SK-MEL-5 (cell line): Measurements from ENCODE around the gene ZBTB38. TPM values are rescaled to one million over a fixed set of nuclear protein-coding genes. Genes with fewer than 3 reads are reported as not detected.

ENCODE experiments used
- DNase-seq: peaks from one replicate; pipeline ENCODE4 v3.0.0-alpha.2; 2016; ENCODE audit warnings: low read depth, low spot score
- in situ Hi-C: cut with HindIII; loops from 2 replicates; pipeline ENCODE4 v1.10.0; 2016; ENCODE audit warnings: low sequenced_read_pairs, high pct_unique_total_duplicates, low pct_unique_long_range_greater_than_20kb
- polyA plus RNA-seq, 2 experiments: library from polyadenylated mRNA; depleted of rRNA; stranded (reverse); fragments of >200 nt; gene quantifications; 2 replicates each; pipeline ENCODE4 v1.2.3, GENCODE V29; 2015
- total RNA-seq: library from RNA; depleted of rRNA; stranded (reverse); fragments of >200 nt; shearing (Covaris generic); gene quantifications from 2 replicates; pipeline ENCODE4 v1.2.3, GENCODE V29; 2014; rRNA removed

ZBTB38 gene, protein sequence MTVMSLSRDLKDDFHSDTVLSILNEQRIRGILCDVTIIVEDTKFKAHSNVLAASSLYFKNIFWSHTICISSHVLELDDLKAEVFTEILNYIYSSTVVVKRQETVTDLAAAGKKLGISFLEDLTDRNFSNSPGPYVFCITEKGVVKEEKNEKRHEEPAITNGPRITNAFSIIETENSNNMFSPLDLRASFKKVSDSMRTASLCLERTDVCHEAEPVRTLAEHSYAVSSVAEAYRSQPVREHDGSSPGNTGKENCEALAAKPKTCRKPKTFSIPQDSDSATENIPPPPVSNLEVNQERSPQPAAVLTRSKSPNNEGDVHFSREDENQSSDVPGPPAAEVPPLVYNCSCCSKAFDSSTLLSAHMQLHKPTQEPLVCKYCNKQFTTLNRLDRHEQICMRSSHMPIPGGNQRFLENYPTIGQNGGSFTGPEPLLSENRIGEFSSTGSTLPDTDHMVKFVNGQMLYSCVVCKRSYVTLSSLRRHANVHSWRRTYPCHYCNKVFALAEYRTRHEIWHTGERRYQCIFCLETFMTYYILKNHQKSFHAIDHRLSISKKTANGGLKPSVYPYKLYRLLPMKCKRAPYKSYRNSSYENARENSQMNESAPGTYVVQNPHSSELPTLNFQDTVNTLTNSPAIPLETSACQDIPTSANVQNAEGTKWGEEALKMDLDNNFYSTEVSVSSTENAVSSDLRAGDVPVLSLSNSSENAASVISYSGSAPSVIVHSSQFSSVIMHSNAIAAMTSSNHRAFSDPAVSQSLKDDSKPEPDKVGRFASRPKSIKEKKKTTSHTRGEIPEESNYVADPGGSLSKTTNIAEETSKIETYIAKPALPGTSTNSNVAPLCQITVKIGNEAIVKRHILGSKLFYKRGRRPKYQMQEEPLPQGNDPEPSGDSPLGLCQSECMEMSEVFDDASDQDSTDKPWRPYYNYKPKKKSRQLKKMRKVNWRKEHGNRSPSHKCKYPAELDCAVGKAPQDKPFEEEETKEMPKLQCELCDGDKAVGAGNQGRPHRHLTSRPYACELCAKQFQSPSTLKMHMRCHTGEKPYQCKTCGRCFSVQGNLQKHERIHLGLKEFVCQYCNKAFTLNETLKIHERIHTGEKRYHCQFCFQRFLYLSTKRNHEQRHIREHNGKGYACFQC (N-terminal part only)
- 106 and 122 TPM in 2 replicates for total RNA-seq
- 53.3 and 82.7 TPM in 2 replicates for polyA plus RNA-seq (2015; cell fraction: cytosol; rRNA removed)
- polyA plus RNA-seq (2015; cell fraction: nucleus; rRNA removed) = 50.6 and 68.8 TPM in 2 replicates

DNA sequence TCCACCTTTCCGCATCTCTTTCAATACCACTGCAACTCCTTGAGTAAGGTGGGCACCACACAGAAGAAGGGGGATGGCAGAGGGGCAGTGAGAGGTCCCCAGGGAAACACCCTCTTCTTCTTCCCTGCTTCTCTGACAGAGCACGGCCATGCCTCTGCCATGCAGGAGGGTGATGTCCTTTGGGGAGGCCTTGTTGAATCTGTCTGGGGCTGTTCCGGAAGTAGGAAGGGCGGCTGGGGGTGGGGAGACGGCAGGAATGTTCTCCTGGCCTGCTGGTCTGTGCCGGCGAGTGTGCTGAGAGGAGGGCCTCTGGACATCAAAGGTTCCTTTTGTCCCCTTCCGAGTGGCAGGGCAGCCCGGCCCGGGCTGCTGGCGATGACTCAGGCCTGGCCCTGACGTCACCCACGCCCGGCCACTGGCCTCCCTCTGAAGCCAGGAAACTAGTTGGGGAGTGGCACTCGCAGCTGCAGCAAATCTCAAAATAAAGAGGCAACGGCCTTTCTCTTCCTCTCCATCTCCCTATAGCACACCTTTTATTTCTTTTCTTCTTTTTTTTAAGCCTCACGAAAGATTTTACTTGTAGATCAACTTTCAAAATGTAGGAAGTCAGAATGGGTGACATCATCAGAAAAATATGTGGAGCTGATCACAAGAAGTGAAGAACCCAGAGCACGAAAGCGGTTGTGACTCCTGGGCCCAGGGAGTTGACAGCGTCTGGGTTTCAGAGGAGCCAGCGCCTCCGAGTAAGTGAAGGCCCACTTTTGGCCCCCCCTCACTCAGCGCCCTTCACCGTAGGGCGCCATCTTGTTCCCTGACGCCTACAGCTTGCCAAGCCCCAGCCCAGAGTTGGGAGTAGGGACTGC lies at the start of gene ZBTB38:
Gene ZBTB38, plus strand, starts transcription at position 443 of the 863 bp plus-strand sequence. CDS start 73,885 bp downstream, outside the sequence.
- peak; percentile 94 for DNase-seq
- in situ Hi-C loops = no loop called here

DNA sequence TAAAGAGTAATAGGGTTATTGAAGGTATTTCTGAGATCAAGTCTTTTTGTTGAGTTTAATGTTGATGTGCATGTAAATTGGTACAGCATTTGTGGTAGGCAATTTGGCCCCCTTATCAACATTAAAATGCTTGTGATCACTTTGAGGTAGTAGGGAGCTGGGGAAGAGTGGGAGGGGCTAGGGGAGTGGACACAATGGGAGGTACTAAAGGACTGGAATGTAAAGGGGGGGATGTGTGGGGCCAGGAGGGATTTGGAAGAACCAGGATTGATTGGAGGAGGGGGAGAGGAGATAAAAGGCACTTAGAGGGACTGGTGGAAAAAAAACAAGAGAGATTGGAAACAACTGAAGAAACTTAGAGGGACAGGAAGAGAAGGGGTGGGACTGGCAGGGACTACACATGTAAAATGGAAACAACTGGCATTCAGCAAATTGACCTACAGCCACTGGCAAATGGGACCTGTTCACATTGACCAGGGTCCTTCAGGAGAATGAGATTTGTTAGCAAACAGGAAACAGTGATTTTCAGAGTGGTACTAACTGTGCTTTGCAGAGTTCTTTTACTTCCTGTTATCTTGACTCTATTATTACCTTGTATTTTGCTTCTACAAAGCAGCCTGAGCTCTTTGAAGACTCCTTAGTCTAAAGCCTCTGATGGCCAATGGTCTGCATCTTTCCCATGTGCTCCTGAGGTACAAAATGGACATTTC lies 47.8 kb upstream of the ZBTB38 start:
- no peak for DNase-seq
- in situ Hi-C loops = no loop called here

DNA sequence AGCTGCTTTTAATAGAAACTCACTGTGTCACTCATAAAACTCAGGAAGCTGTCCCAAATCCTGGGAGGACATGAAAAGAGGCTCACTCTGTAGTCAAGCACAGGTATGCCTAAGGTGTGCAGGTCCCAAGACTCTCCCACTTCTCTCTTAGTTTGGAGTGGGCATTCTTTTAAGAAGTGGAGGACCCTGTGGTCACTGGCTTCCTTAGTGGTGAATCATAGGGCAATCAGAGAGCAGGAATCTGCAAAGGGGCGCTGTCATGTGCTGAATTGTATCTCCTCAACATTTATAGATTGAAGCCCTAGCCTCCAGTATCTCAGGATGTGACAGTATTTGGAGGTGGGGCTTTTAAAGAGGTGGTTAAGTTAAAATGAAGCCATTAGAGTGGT lies 47.2 kb upstream of the ZBTB38 start:
- no peak for DNase-seq

DNA sequence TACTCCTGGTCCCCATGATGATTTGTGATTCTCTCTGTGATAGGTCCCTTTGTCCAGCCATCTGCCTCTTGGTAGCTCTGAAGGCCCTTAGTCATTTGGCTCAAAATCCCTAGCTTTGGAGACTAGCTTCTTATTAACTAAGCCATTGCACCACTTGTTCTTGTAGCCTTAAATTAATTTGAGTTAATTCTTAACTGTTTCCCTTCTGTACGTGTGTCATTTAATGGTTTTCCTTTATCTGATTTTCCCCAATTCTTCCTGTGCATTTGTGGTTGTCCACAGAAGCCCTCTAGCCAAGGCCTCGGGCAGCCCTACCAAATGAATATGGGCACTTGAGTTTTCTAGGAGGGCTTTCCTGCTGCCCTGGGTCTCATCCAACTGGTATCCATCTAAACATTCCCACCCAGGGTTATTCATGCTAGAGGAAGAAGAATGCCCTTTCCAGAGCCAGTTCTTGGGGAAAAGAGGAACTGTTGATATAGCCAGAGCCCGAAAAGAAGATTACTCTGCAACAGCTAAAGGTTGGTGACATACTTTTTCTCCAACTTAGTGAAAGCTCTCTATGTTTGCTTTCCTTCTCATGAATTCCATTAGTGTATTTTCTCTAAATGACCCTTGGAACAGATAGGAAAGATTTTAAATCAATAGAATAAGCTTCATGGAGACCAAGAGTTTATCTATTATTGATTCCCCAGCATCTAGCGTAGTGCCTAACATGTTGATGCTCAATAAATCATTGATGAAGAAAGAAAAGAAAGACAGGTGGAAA lies 44.2 kb upstream of the ZBTB38 start:
- in situ Hi-C loops = no loop called here
- DNase-seq = no peak

More for the DNA sequence above, 47.2 kb upstream of the ZBTB38 start:
- in situ Hi-C loops = no loop called here

DNA sequence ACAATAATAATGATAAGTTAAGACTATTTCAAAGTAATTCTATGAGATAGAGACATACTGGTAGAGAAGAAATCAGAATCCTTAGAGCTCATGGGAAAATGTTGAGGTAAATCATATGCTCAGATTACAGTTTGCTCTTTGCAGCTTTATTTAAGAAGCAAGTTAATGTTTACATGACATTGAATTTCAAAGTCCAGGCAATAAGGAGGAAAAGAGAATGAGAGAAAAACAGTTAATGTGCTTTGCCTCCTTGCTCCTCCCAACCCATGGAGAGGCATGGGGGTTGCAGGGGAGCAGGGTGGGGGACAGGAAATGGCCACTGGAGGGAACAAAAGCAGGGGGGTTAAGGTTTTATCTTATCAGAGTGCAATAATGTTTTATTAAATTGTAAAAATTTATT lies 42.2 kb upstream of the ZBTB38 start:
- DNase-seq = no peak
- in situ Hi-C loops = no loop called here

DNA sequence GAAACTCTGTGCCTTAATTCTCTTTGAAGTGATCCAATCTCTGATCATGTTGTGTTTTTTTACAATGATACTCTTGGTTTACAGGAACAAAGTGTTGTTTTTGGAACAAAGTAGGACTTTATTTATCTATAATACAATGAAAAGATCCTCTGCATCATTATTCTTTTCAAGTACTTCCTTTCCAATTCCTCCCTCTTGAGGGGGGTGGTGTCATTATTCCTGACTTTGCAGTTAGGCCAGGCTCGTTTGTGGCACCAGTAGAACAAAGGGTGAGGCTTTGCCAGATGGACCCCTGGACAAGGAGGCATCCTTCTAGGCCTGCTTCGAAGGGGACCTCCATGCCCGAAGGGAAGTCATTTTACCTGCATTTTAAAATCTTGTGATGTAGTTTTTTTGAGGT lies 41.7 kb upstream of the ZBTB38 start:
- no peak for DNase-seq
- in situ Hi-C loops = no loop called here

DNA sequence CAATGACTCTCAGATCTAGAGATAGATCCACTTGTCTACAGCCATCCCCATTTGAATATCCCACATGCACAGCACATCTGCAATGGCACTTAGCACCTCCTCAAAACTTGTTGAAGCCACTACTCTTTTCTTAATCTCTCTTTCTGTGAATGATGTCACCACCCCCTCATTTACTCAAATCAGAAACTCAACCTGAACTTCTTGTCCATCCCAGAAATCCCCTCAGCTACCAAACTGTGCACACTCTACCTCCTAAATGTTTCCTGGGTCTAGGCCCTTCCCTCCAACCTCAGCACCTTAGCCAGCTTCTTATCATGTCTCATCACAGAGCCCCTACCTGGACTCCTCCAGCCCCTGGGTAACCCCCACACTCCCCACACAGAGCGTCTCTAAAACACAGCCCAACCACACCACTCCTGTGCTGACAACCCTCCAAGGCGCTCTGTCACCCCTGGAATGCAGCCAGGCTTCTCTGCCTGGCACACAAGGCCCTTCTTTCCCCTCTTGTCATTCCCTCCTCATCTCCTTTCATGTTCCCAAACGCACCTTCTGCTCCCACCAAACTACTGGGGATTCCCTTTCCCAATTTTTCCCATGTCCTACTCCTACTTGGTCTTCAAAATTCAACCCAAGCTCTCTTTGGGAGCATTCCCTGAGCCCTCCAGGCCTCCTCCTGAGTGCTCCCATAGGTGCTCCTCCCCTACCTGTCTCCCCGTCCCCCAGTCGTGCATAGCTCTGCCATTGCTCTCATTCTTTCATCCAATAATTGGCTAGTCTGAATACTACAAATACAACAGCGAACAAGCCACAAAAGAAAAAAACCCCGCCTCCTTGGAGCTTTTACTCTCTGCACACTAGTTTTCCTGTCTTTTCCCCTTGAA lies 39.8 kb upstream of the ZBTB38 start:
- in situ Hi-C loops = no loop called here
- DNase-seq = no peak

DNA sequence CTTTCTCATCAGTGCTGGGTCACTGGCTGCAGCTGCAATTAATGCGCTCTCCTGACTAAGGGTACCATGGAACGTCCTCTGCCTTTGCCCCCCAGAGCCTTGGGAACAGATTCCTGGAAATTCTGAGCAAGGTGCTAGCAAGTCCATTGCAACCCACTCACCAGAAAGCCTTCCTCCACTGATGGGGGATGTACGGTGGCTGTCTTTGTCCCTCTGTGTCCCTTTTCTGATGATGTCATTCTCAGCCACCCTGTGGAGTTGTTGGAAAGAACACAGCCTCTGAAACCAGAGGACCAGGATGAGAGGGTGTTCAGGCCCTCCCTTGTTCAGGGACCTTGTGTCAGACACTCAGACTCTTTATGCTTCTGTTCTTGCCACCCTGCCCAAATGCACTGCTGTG lies 38.1 kb upstream of the ZBTB38 start:
- no peak for DNase-seq

DNA sequence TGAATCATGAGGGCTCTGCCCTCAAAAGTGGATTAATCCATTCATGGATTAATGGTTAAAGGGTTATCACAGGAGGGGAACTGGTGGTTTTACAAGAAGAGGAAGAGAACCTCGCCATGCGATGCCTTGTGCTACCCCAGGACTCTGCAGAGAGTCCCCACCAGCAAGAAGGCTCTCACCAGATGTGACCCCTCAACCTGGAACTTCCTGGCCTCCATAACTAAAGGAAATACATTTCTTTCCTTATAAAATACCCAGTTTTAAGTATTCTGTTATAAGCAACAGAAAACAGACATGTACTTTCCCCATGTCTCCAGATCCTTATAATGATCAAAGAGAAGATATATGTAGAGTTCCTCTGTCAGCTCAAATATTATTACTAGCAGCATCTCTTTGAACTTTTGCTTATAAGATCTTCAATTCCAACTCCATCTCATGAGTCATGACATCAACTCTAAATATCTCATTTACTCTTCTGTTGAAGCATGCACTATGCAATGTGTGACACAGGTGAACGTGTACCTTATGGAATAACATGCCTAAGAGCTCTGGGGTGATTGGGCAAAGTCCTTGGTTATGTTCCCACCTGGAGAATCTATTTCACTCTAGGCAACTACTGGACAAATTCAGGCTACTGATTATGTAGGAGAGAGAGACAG lies 37.5 kb upstream of the ZBTB38 start:
- DNase-seq = no peak
- in situ Hi-C loops = no loop called here

More for the DNA sequence above, 38.1 kb upstream of the ZBTB38 start:
- in situ Hi-C loops = no loop called here

DNA sequence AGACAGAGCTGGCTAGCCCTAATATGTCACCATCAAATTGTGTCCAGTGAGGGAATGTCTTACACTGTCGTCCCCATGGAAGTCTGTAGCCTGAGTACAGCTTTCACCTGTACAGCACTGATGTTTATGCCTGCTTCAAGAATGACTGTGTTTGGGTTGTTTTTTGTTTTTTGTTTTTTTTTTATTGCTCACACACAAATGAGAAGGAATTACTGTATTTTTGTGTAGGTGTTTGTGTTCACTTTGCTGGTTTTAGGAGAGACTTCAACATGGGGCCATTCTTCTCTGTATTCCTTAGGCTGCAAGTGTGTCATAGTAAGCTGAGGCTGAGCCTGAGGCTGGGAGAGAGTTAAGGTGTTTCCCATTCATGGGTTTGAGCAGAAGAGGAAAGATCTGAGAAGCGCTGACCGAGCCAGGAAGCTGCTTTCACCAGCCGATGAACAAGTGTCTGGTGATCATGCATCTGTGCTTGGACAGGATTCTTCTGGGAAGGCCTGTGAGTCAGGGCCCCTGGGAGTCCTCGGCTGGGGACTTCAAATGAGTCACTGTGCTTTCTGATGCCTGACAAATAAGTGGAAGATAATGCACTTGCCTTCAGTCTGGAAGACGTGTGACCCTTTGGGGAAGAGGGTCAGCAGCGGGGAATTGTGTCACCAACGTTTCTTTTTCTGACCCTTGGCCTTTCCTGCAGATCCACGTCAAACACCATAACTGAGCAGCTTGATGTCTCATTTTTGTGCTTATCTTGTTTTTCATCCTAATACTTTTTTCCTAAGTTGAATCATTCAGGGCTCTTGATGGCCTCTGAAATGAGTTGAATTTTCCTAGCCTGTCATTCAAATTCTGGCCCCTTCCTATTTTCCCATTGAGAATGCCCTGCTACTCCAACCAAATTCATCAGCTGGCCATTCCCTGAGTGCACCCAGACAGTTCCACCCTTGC lies 36.7 kb upstream of the ZBTB38 start:
- DNase-seq = peak; percentile 69
- in situ Hi-C loops = no loop called here

DNA sequence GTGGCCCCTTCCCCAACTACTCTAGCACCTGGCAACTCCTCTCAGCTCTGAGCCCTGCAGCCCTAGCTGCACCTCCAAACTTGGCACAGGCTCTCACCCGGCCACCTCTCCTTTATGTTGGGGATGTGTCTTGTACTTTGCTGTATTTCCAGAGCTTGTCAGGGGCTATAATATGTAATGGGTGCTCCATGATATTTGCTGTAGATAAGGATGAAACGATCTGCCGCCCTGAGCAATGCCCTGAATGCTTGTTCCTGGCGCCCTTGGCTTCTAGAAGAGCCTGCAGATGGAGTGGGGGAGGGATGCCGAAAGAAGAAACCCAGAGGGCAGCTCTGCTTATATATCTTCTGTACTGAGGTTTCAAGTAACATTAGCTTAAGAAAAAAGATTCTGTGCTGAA lies 35.9 kb upstream of the ZBTB38 start:
- DNase-seq = no peak
- in situ Hi-C loops = no loop called here

DNA sequence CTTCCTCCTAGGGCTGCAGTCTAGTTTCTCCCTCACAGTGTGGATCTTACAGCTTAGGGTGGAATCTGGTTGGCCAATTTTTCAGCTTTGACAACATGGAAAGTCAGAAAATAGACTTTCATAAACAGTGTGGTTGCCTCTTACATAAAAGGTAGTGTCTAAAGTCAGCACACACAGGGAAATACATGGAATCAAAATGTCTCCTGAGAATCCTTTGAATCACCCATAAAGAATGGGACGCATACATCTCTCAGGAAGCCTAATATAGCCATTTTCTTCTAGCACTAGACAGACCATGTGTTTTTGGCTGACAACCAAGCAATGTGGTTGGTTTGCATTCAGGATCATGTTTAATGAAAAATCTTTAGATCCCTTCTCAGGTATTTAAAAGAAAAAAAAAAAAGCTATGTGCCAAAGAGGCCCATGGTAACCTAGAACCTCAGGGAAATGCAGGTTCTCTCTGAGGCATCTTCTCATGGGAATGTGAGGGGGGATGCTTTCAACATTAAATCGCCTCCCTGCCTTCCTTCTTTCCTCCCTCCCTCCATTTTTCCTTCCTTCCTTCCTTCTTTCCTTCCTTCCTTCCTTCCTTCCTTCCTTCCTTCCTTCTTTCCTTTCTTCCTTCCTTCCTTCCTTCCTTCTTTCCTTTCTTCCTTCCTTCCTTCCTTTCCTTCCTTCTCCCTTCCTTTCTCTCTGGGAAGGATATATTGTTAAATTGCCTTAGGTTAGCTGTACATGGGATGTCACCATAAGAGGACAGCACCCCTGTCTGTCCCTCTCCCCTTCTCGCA lies 34.3 kb upstream of the ZBTB38 start:
- no peak for DNase-seq
- in situ Hi-C loops = no loop called here
